SH-SY5Y (cell line): Measurements from ENCODE around the gene SPTLC1.

Experiments used
- GATA2 ChIP-seq: IDR thresholded peaks from 2 replicates; pipeline ENCODE4 v1.6.1; 2011; ENCODE audit warnings: mild to moderate bottlenecking, low read depth, low read length
- GATA3 ChIP-seq: IDR thresholded peaks from 2 replicates; pipeline ENCODE4 v1.6.1; 2011; ENCODE audit warnings: low read depth, mild to moderate bottlenecking, low read length, moderate library complexity

GRCh38 chr9:92035146-92035545, 80.1 kb downstream of the SPTLC1 start:
- TF ChIP-seq GATA3 (no peak), GATA2 (no peak)
